Gastrocnemius medialis (tissue), 4 donors: ENCODE data around the gene NDST4.

Experiments
- CTCF ChIP-seq, 5 experiments: fragments of 450-650 bp in 3 of 5; fragments of 200-600 bp in 2 of 5; sonication (generic) in 2 of 5; IDR thresholded peaks in 4 of 5; conservative IDR thresholded peaks in 1 of 5; 1 replicate in 4 of 5; 2 replicates in 1 of 5; pipeline ENCODE4 v1.5.1; 2016 to 2019; ENCODE audit warnings: antibody characterized with exemption in 5 of 5, mild to moderate bottlenecking in 3 of 5, moderate library complexity in 3 of 5
- POLR2A ChIP-seq, 2 donors: fragments of 450-650 bp; IDR thresholded peaks; one replicate each; pipeline ENCODE4 v1.6.1; 2017; ENCODE audit warnings: antibody characterized with exemption in 2 of 2, mild to moderate bottlenecking in 2 of 2, moderate library complexity in 2 of 2

GRCh38 chr4:115154826-115155225, 41.4 kb upstream of the NDST4 start:
- TF ChIP-seq POLR2A (IDR thresholded peaks at IDR 0.05) (no peak), CTCF (IDR thresholded peaks at IDR 0.05 in 4 of 5, conservative IDR thresholded peaks at IDR 0.05 in 1 of 5) (no peak)
